Left lung (tissue), 10 donors: ENCODE results near the gene IFT74. TPM values are rescaled to one million over a fixed set of nuclear protein-coding genes. Genes with fewer than 3 reads are reported as not detected.

Experiments
- ATAC-seq: fragments of 200-7000 bp; cut with Tn5 transposase; one replicate; pipeline ENCODE4 v1.9.1; 2020; ENCODE audit warnings: moderate library complexity
- DNase-seq, 4 donors: peaks; one replicate each; pipeline ENCODE4 v3.0.0-alpha.2; 2013 to 2020
- H3K27ac ChIP-seq, 2 donors: fragments of 200-600 bp; sonication (generic) in 1 of 2; one replicate each; pipeline versions ENCODE4 v1.5.0 to v1.8.0; 2020 to 2021
- H3K27me3 ChIP-seq, 2 donors: fragments of 200-600 bp; sonication (generic) in 1 of 2; one replicate each; pipeline versions ENCODE4 v1.5.0 to v1.8.0; 2020 to 2021
- H3K36me3 ChIP-seq, 2 donors: fragments of 200-600 bp; sonication (generic) in 1 of 2; one replicate each; pipeline versions ENCODE4 v1.5.0 to v1.8.0; 2020 to 2021
- H3K4me1 ChIP-seq, 2 donors: fragments of 200-600 bp; one replicate each; pipeline ENCODE4 v1.8.0; 2021
- H3K4me3 ChIP-seq, 2 donors: fragments of 200-600 bp; sonication (generic) in 1 of 2; one replicate each; pipeline versions ENCODE4 v1.5.0 to v1.8.0; 2020 to 2021; ENCODE audit warnings: mild to moderate bottlenecking in 1 of 2
- H3K9me3 ChIP-seq, 2 donors: fragments of 200-600 bp; sonication (generic) in 1 of 2; one replicate each; pipeline versions ENCODE4 v1.5.0 to v1.8.0; 2020 to 2021
- CTCF ChIP-seq, 2 donors: fragments of 200-600 bp; sonication (generic) in 1 of 2; IDR thresholded peaks; one replicate each; pipeline versions ENCODE4 v1.5.0 to v1.8.0; 2021; ENCODE audit warnings: antibody characterized with exemption in 2 of 2
- intact Hi-C, 2 donors: fragments of 100-400 bp; cut with DNase I; formaldehyde crosslinking; loops; one replicate each; pipeline versions ENCODE4 v1.11.2 to v1.14.2; 2022
- polyA plus RNA-seq, 6 donors: library from polyadenylated mRNA; unstranded; fragments of 120-200 nt; gene quantifications; one replicate each; pipeline ENCODE4 v1.2.1, GENCODE V29; 2013; ENCODE audit not compliant: insufficient read length in 6 of 6
- total RNA-seq, 2 donors: library from RNA; stranded (reverse); fragmentation: NEBNext Ultra II Directional; extraction: Animal tissue kit (Norgen Biotek cat#: 25700); gene quantifications; one replicate each; pipeline ENCODE4 v1.2.1, GENCODE V29; 2021
- donor health status: DM: no; HTN: yes; CAD: no.
- donor health status: DM: no; HTN: no; CAD: no.

IFT74 gene
- total and polyA plus RNA-seq, 8 donors, result 10.8 to 40.1 (median 28.7) TPM

GRCh38 chr9:27003426-27004077 is 47.3 kb downstream of the IFT74 start:
- no peak for TF ChIP-seq CTCF (IDR thresholded peaks at IDR 0.05)
- intact Hi-C loops, result no loop called here
- DNase-seq, result no peak
- H3K4me3 ChIP-seq, result no peak overlapping the region
- H3K4me1 ChIP-seq, result no peaks in the 10 kb centered on the region
- H3K27me3 ChIP-seq, result no peaks in the 10 kb centered on the region
- no peaks in the 10 kb centered on the region for H3K9me3 ChIP-seq
- H3K36me3 ChIP-seq, result no peaks in the 10 kb centered on the region
- ATAC-seq, result no peak
- no peak overlapping the region for H3K27ac ChIP-seq

DNA sequence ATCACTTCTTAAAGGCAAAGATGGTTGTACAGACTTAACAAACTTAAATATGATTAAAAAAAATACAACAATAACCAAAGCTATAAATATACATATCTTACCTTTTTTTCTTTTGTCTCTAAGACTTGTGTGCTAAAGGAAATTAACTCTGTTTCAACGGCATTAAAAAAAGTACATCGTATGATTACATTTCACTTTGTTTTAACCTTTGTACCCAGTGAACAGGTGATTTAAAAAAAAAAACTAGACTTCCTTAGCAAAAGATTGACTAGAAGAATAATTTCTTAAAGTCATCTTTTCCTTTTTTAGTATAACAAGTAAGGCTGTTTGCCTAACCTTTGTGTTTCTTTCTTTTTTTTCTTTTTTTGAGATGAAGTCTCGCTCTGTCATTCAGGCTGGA is 49.3 kb downstream of the IFT74 start, which contains the start of gene LRRC19:
Gene LRRC19 (minus strand): TSS at position 182 of the 400 bp plus-strand sequence. CDS start 5,978 bp downstream, outside the sequence.
- ATAC-seq (no peak), DNase-seq (no peak)
- intact Hi-C loops, result no loop called here
- no peaks in the 10 kb centered on the region for H3K4me1 ChIP-seq
- no peak for TF ChIP-seq CTCF (IDR thresholded peaks at IDR 0.05)
- H3K4me3 ChIP-seq, result no peak within 1 kb of the TSS
- no peak within 1 kb of the TSS for H3K27ac ChIP-seq
- H3K9me3 ChIP-seq, result no peaks in the 10 kb centered on the region
- H3K27me3 ChIP-seq, result no peaks in the 10 kb centered on the region
- H3K36me3 ChIP-seq, result no peaks in the 10 kb centered on the region

DNA sequence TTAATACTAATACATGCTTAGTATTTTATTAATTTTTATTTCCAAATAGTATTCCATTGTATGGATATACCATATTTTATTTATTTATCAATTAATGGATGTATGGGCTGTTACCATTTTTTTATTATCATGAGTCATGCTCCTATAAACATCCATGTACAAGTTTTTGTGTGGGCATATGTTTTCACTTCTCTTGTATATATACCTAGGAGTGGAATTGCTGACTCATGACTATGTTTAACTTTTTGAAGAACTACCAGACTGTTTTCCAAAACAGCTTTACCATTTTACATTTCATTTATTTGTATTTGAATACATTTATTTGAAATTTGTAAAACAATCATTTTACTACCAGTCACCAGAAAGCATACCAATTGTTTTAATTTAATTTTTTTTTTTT is 63.4 kb downstream of the IFT74 start:
- ATAC-seq (no peak), DNase-seq (no peak)
- no peak for TF ChIP-seq CTCF (IDR thresholded peaks at IDR 0.05)
- intact Hi-C loops, result no loop called here
- peaks cover 0 to 34% of the 10 kb centered on the region in 2 donors for H3K36me3 ChIP-seq
- no peaks in the 10 kb centered on the region for H3K27me3 ChIP-seq
- no peaks in the 10 kb centered on the region for H3K9me3 ChIP-seq
- H3K4me3 ChIP-seq, result no peak overlapping the region
- no peak overlapping the region for H3K27ac ChIP-seq
- H3K4me1 ChIP-seq, result no peaks in the 10 kb centered on the region

DNA sequence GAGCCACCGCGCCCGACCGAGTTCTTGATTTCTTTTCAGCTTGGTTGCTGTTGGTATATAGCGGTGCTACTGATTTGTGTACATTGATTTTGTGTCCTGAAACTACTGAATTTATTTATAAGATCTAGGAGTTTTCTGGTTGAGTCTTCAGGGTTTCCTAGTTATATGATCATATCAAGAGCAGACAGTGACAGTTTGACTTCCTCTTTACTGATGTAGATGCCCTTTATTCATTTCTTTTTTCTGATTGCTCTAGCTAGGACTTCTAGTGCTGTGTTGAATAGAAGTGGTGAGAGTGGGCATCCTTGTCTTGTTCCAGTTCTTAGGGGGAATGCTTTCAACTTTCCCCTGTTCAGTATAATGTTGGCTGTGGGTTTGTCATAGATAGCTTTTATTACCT is 66.7 kb downstream of the IFT74 start:
- Histone ChIP-seq H3K36me3 (peaks cover 0 to 32% of the 10 kb centered on the region in 2 donors), H3K4me3 (no peak overlapping the region), H3K9me3 (no peaks in the 10 kb centered on the region), H3K4me1 (no peaks in the 10 kb centered on the region), H3K27me3 (no peaks in the 10 kb centered on the region), H3K27ac (no peak overlapping the region)
- ATAC-seq, result no peak
- no peak for DNase-seq
- intact Hi-C loops, result no loop called here
- TF ChIP-seq CTCF (IDR thresholded peaks at IDR 0.05), result no peak

GRCh38 chr9:27029186-27029585 is 73.0 kb downstream of the IFT74 start:
- TF ChIP-seq CTCF (IDR thresholded peaks at IDR 0.05), result no peak
- Histone ChIP-seq H3K27me3 (no peaks in the 10 kb centered on the region), H3K4me1 (no peaks in the 10 kb centered on the region), H3K36me3 (peaks cover 0 to 10% of the 10 kb centered on the region in 2 donors), H3K4me3 (no peak overlapping the region), H3K27ac (no peak overlapping the region), H3K9me3 (no peaks in the 10 kb centered on the region)
- ATAC-seq (no peak), DNase-seq (no peak)
- intact Hi-C loops, result no loop called here
